Measurements from ENCODE around the gene WASF1. TPM values are rescaled to one million over a fixed set of nuclear protein-coding genes. Genes with fewer than 3 reads are reported as not detected.
A peak's percentile ranks its signal among the peaks of the same experiment; 100 is the strongest.

The WASF1 gene
- total RNA-seq (2014; rRNA removed; shearing (Covaris generic)), result 10.1 and 19.0 TPM in 2 replicates

DNA sequence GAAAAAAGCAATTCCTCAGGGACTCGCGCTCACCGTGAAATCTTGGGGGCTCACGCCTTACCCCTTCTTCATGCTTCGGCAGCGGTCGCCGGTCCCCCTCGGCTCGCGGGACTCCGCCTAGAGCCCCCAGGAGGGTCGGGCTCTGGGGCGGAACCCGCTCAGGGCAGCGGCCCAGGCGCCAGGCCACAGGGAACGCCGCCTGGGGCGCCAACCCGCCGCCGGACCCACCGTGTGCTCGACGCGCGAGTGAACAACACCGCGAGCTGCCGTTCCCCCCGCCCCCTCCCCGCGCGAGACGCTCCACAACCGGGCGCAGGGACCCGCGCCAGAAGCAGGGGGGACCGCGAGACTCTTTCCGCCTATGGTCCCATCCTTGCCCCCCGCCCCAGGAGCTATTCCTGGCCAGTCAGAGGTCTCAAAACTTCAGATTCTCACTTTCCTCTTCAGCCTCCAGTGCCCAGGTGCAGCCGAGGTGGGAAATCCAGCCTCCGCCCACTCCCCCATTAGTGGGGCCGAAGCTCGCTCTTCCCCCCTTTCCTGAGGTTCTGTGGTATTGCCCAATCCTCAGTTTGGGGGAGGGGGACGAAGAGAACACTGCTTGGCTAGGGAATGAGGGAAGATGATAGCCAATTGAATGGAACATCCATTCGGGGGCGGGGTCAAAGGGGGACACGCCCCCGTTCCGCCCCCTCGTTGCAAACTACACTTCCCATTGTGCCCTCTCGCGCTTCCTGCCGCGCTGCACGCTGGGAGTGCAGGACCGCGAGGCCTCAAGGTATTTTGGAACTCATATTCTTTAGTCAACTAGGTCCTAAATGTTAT is at the start of gene WASF1:
WASF1 (minus strand) TSS at position 265 of the 822 bp plus-strand sequence. CDS start 52,069 bp downstream, outside the sequence.
- peak; percentile 98 for DNase-seq (ENCODE audit: low read depth)

DNA sequence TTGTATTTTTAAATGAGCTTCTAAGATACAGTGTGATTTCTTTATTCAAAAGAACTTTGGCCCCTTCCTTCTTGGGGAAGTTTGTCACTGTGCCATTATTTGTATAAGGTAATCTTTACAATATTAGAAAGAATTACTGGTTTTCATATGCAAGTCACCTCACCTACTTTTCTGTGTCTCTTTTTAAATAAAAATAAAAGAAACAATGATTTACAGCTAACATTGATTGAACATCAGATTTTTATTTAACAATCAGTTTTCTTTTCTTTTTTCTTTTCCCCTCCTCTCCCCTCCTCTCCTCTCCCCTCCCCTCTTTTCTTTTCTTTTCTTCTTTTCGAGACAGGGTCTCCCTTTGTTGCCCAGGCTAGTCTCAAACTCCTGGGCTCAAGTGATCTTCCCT is 46.8 kb upstream of the WASF1 start:
- DNase-seq (ENCODE audit: low read depth), result no peak

DNA sequence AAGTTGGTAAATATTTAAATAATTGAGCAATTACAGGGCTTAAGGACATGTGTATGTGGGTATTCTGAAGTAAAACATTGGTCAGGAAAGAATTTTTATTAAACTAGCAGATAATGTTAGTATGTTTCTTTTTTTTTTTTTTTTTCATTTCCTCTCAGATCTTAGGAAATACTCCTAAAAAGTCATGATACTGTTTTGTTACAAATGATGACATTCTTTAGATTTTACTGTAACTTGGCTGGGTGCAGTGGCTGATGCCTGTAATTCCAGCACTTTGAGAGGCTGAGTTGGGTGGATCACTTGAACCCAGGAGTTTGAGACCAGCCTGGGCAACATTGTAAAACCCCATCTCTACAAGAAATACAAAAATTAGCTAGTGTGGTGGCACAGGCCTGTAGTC is 42.3 kb upstream of the WASF1 start:
- no peak for DNase-seq (ENCODE audit: low read depth)

GRCh38 chr6:110217266-110217665 is 37.8 kb upstream of the WASF1 start:
- no peak for DNase-seq (ENCODE audit: low read depth)

DNA sequence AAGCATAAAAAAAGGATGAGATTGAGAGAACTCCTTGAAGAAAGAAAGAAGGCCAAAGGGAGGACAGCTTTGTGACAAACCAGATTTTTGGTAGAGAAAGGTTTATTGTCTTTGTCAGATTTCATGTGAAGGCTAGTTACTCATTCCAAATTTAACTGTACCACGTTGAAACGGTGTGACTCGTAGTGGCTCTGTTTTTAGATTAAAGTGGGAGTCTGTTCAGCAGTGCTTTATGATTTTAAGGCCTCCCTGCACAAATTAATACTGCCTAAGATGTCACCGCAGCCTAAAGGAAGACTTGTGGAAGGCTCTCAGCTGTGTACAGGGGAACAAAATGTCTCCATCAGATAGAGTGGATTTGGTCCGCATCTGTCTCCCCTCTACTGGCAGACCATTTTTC is 36.7 kb upstream of the WASF1 start:
- DNase-seq (ENCODE audit: low read depth), result no peak

- DNase-seq (ENCODE audit: low read depth), result no peak
Observed at GRCh38 chr6:110214338-110214737, 34.9 kb upstream of the WASF1 start.

DNA sequence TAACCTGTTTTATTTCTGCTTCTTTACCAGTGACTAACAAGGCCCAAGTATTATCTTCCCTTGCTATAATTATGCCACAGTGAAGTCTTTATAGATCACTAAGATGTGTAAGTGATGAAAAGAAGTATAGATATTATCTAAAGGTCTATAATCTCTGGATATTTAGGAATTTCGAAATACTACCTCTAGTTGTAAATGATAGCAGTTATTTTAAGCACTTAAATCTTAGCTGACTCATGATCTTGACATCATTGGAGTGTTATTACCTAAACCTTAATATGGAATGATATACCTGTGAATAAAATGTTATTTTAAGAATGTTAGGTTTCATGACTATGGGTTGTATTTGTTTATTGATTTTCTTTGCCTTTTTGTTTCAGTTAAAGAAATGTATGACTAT is 32.3 kb upstream of the WASF1 start:
- DNase-seq (ENCODE audit: low read depth), result no peak

GRCh38 chr6:110207652-110208051 is 28.2 kb upstream of the WASF1 start:
- no peak for DNase-seq (ENCODE audit: low read depth)

DNA sequence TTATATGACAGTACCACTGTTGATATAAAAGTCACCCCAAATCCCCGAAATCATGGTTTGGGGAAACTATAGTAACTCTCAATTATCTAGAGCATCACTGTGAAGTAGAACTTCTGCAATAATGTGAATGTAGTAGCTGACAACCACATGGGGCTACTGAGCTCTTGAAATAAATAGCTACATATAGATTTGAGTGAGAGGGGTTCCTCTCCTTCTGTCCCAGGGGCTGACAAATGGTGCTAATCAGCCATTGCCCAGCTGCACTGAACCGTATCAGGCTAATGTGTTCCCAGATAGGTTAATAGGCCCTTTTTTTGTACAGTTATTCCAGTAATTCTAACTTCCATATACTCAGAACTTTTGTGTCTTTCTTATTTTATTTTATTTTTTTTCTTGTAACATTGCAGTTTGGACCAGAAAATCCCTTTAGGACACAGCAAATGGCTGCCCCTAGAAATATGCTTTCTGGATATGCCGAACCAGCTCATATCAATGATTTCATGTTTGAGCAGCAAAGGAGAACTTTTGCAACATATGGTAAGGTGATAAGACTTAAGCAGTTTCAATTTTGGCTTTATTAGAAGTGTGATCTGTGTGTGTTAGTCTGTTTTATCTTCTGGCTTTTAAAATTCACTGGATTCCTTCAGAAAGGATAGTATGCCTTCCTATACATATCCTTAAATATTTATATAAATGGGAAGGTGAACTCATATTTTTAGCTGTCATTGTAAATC is 21.8 kb upstream of the WASF1 start:
- no peak for DNase-seq (ENCODE audit: low read depth)

- no peak for DNase-seq (ENCODE audit: low read depth)
Observed at GRCh38 chr6:110198561-110198960, 19.1 kb upstream of the WASF1 start.

- DNase-seq (ENCODE audit: low read depth), result no peak
Observed at GRCh38 chr6:110196874-110197273, 17.4 kb upstream of the WASF1 start.

- no peak for DNase-seq (ENCODE audit: low read depth)
Observed at GRCh38 chr6:110195639-110196038, 16.2 kb upstream of the WASF1 start.

- no peak for DNase-seq (ENCODE audit: low read depth)
Observed at GRCh38 chr6:110191477-110191876, 12.0 kb upstream of the WASF1 start.

DNA sequence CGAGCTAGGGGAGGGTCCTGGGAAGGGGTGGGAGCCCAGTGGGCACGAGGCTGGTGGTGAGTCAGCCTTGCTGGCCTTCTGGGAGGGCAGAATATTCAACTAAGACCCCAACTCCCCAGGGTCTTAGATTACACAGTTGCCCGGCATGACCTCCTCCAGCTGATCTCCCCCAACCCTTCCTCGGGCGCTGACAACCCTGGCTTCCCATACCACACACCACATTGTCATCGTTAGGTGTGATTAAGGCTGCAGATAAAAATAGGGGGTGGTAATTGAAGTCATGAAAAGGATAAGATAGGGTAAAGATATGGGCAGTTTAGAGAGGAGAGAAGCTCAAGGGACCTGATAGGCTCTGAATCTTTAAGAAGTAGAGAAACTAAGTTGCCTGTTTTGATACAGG is 11.3 kb upstream of the WASF1 start:
- DNase-seq (ENCODE audit: low read depth), result no peak

DNA sequence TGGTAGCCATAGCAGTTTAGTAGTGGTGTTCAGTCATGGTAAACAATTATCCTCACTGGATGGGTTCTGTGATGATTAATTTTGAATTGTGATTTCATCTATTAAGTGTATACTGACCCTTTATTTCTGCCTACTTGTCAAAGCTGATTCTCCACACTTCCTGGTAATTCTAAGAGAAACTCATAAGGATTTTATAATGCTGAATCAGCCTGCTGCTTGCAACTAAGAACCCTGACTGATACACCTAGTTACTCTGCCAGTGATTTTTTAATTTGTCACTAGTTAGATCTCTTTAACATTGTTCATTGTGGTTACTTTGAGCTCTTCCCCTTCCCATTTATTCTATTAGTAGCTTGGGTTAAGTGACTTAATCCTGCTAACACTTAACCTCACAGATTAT is 9.3 kb upstream of the WASF1 start:
- DNase-seq (ENCODE audit: low read depth), result no peak

GRCh38 chr6:110185879-110186278 is 6.4 kb upstream of the WASF1 start:
- DNase-seq (ENCODE audit: low read depth), result no peak

DNA sequence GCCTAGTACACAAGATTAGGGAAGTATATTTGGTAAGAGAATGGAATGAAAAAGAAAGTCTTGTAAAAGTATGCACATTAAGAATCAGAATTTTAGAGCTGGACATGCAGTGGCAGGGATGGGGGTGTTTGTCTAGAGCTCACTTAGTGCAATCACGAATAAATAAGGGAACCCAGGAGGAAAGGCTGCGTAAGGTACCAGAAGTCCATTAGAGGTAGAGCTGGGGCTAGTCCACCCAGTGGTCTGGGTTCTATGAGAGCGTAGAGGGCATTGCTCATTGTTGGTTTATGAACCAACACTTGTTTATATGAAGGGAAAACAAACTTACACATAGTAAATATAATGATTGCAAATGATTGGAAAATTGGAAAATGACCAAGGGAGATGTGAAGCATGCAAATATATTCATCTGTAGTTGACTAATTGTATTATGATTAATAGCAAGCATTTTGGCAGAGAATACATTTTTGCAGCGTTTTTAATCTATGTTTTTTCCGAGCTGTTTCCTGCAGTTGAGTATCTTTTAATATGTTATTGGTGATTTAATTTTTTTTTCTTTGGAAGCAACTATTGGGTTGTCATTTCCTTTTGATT is 3.9 kb upstream of the WASF1 start:
- no peak for DNase-seq (ENCODE audit: low read depth)

DNA sequence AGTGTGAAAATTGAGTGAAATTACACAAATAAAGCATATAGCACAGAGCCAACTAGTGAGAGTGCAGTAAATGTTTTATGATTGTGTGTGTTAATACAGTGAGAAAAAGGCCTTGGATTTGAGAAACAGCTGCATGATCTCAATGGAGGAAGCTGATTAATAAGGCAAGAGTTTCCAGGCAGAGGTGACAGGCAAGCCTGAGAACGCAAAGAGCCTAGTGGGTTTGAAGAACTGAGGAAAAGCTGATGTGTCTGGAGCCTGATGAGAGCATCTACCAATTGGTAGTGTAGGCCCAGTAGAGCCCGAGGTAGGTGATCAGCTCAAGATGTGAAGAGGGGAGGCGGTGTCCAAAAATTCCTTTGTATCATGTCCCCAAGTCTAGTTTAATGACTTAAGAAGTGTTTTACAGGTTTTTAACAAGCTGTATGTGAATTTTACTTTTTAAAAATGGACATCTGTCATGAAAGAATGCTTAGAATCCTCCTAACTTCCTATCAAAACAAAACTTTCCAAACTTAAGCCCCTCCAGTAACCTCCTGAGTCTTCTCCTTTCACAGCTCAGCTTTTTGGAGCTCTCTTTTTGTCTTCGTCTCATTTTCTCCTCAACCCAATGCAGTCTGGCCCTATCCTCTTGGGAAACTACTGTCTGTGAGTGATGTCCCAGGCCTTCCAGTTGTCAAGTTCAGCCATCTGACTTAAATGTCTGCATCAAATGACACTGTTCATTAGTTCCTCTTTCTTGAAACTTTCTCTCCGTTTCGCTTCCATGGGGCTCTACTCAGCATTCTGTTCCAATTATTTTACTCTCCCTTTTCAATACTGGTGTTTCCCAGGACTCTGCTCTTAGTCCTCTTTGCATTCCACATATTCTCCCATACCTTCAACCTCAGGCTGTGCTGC is 1.9 kb upstream of the WASF1 start:
- DNase-seq (ENCODE audit: low read depth), result no peak

DNA sequence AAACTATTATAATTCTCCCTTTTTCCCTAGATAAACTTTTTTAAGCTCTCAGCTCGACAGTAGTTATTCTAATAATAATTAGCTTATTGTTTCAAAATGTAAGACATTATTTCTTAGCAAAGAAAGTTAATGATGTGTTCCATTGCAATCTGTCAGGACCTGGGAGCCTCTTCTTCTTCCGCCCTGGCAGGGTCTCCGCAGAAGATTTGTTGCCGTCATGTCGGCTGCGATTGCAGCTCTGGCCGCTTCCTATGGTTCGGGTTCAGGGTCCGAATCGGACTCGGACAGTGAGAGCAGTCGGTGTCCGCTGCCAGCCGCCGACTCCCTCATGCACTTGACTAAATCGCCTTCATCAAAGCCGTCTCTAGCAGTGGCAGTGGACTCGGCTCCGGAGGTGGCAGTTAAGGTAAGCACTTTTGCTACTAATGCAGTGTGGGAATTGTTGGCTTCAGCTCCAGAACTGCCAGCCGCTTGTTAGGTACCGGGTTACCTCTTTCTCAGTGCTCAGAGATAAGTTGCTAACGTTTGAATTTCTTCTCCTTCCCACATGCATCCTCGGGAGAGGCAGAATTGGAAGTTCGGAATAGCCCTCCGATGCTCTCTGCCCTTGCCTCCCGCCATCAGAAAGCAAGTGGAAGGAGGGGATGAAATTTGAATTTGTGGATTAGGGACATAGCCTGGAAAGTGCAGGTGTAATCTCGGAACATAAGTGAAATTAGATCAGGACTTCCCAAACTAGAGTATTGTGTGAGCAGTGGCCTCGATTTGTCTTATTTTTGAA is 948 bp upstream of the WASF1 start, which contains the start of gene CDC40:
CDC40 (plus strand) TSS at position 200 of the 781 bp plus-strand sequence; CDS start at position 218, 18 bp downstream.
- no peak for DNase-seq (ENCODE audit: low read depth)

DNA sequence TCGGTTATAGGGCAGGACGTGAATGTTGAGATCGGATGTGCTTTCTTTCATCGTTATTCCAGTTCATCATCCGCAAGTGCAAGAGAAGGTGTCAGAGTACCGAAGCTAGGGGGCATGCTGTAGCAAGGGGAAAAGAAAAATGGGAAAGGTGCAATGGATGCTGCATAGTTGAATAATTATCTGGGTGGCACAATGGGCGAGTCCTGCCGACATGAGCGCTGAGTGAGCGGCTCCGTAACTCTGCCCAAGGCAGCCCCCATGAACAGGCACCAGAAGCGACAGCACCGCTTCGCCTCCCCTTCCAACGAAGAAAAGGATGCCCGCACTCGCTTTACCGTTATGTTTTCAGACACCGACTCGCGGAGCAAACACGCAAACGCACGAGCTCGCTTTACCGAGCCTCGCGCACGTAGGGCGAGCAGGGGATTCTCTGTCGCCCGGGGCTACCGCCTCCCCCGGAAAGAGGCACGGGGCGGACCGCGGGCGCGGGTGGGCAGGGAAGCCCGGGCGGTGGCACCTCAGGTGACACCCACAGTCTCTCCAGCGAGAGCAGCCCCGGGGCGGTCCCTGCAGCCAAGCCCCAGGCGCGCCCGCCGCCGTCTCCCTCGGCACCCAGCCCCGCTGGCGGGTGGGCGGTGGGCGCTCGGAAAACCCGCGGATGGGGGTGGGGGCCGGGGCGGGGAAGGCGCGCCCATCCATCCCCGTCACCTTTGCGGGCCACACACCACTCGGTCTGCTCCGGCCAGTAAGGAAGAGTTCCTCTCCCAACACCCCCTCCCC is 654 bp downstream of the WASF1 start:
- peak; percentile 66 for DNase-seq (ENCODE audit: low read depth)

Data from RPMI7951 (cell line).